SU-DHL-6 (cell line): ENCODE results near the gene TBL3.

Experiments used
- H2AFZ ChIP-seq: fragments of 200-600 bp; sonication (generic); 2 replicates; pipeline ENCODE4 v1.6.1; 2014; ENCODE audit warnings: low read depth, mild to moderate bottlenecking, moderate library complexity, mixed read lengths, antibody characterized with exemption, low read length; ENCODE audit not compliant: severe bottlenecking
- H3F3A ChIP-seq: fragments of 200-600 bp; shearing (Covaris generic); 2 replicates; pipeline ENCODE4 v1.6.0; 2016; ENCODE audit warnings: antibody characterized with exemption, mild to moderate bottlenecking; ENCODE audit not compliant: insufficient read depth
- H3K27ac ChIP-seq: fragments of 200-600 bp; sonication (generic); 2 replicates; pipeline ENCODE4 v1.5.1; 2016; ENCODE audit warnings: low read depth, mild to moderate bottlenecking, low read length, moderate library complexity, mixed read lengths
- H3K27me3 ChIP-seq: fragments of 200-600 bp; sonication (generic), shearing (Covaris generic); 2 replicates; pipeline ENCODE4 v1.6.0; 2014; ENCODE audit warnings: mild to moderate bottlenecking, low read length
- H3K36me3 ChIP-seq: fragments of 200-600 bp; sonication (generic); 2 replicates; pipeline ENCODE4 v1.6.1; 2014; ENCODE audit warnings: mild to moderate bottlenecking, low read length, mixed read lengths
- H3K4me2 ChIP-seq: fragments of 300-600, 200-600 bp; shearing (Covaris generic), sonication (generic); 2 replicates; pipeline ENCODE4 v1.6.0; 2014; ENCODE audit warnings: low read length, low read depth, mild to moderate bottlenecking; ENCODE audit not compliant: poor library complexity, severe bottlenecking
- H3K4me3 ChIP-seq: fragments of 200-600 bp; sonication (generic); 2 replicates; pipeline ENCODE4 v1.5.1; 2014; ENCODE audit warnings: antibody characterized with exemption, low read length, mild to moderate bottlenecking, mixed read lengths; ENCODE audit not compliant: insufficient read depth, poor library complexity, severe bottlenecking
- H3K79me2 ChIP-seq: fragments of 200-600 bp; sonication (generic); 2 replicates; pipeline ENCODE4 v1.6.1; 2014; ENCODE audit warnings: mild to moderate bottlenecking, low read length, moderate library complexity; ENCODE audit not compliant: insufficient read depth
- H3K9ac ChIP-seq: fragments of 200-600 bp; sonication (generic); 2 replicates; pipeline ENCODE4 v1.7.0; 2014; ENCODE audit warnings: mild to moderate bottlenecking, low read length
- H3K9me2 ChIP-seq: fragments of 200-600 bp; sonication (generic); replicated peaks from 2 replicates; pipeline ENCODE4 v1.6.1; 2014; ENCODE audit warnings: low read length; ENCODE audit not compliant: insufficient read depth
- H3K9me3 ChIP-seq: fragments of 200-600 bp; sonication (generic); 2 replicates; pipeline ENCODE4 v1.6.1; 2014; ENCODE audit warnings: low read length, mixed read lengths; ENCODE audit not compliant: insufficient read depth
- H4K20me1 ChIP-seq: fragments of 200-600 bp; sonication (generic); 2 replicates; pipeline ENCODE4 v1.6.1; 2014; ENCODE audit warnings: low read depth, mild to moderate bottlenecking, antibody characterized with exemption, low read length, moderate library complexity, mixed read lengths
- CTCF ChIP-seq: fragments of 200-600 bp; sonication (generic); IDR thresholded peaks from one replicate; pipeline ENCODE4 v1.5.1; 2017; ENCODE audit warnings: antibody characterized with exemption, mild to moderate bottlenecking, low read length, moderate library complexity; ENCODE audit not compliant: insufficient read depth, poor library complexity, severe bottlenecking
- EZH2phosphoT487 ChIP-seq: fragments of 200-600 bp; sonication (generic), shearing (Covaris generic); conservative IDR thresholded peaks from 2 replicates; pipeline ENCODE4 v1.6.1; 2018; ENCODE audit warnings: mild to moderate bottlenecking, antibody characterized with exemption, low read length, moderate library complexity, mixed read lengths

The TBL3 gene

GRCh38 chr16:2002406-2003230, 30.8 kb downstream of the TBL3 start:
- no peaks in the 10 kb centered on the region for H3K9me2 ChIP-seq
- no peaks in the 10 kb centered on the region for H3K9me3 ChIP-seq
- H2AFZ ChIP-seq: no peak overlapping the region
- TF ChIP-seq EZH2phosphoT487: no peak
- TF ChIP-seq CTCF: no peak
- H3K79me2 ChIP-seq: peaks cover 44% of the 10 kb centered on the region
- no peak overlapping the region for H3K4me2 ChIP-seq
- no peak overlapping the region for H3K4me3 ChIP-seq
- H4K20me1 ChIP-seq: no peaks in the 10 kb centered on the region; the same call in 1 of the 2 replicates
- H3F3A ChIP-seq: no peaks in the 10 kb centered on the region
- no peak overlapping the region for H3K9ac ChIP-seq
- no peaks in the 10 kb centered on the region for H3K27me3 ChIP-seq
- no peaks in the 10 kb centered on the region for H3K36me3 ChIP-seq
- no peak overlapping the region for H3K27ac ChIP-seq

- no peaks in the 10 kb centered on the region for H3K9me2 ChIP-seq
- H3K27me3 ChIP-seq: no peaks in the 10 kb centered on the region
- H4K20me1 ChIP-seq: no peaks in the 10 kb centered on the region; the same call in 1 of the 2 replicates
- peaks cover 51% of the 10 kb centered on the region for H3K79me2 ChIP-seq
- no peaks in the 10 kb centered on the region for H3K9me3 ChIP-seq
- H3K4me2 ChIP-seq: no peak overlapping the region
- no peak overlapping the region for H2AFZ ChIP-seq
- no peak overlapping the region for H3K4me3 ChIP-seq
- 0 out of 2 replicates have a peak, but pooled peaks cover under 1% of the 10 kb centered on the region for H3F3A ChIP-seq
- H3K9ac ChIP-seq: no peak overlapping the region
- TF ChIP-seq CTCF: no peak
- no peak for TF ChIP-seq EZH2phosphoT487
- no peak overlapping the region for H3K27ac ChIP-seq
- H3K36me3 ChIP-seq: no peaks in the 10 kb centered on the region
Observed at GRCh38 chr16:2003231-2003826, 31.5 kb downstream of the TBL3 start.

GRCh38 chr16:2003827-2004641, 32.2 kb downstream of the TBL3 start:
- H3K79me2 ChIP-seq: peaks cover 58% of the 10 kb centered on the region
- H3F3A ChIP-seq: 0 out of 2 replicates have a peak, but pooled peaks cover 3% of the 10 kb centered on the region
- H4K20me1 ChIP-seq: no peaks in the 10 kb centered on the region; the same call in 1 of the 2 replicates
- no peak overlapping the region for H3K4me2 ChIP-seq
- no peak overlapping the region for H3K27ac ChIP-seq
- H3K9me2 ChIP-seq: no peaks in the 10 kb centered on the region
- H3K27me3 ChIP-seq: no peaks in the 10 kb centered on the region
- no peak overlapping the region for H3K9ac ChIP-seq
- no peak overlapping the region for H2AFZ ChIP-seq
- no peaks in the 10 kb centered on the region for H3K9me3 ChIP-seq
- H3K4me3 ChIP-seq: no peak overlapping the region
- TF ChIP-seq CTCF: peak; percentile 97
- TF ChIP-seq EZH2phosphoT487: no peak
- no peaks in the 10 kb centered on the region for H3K36me3 ChIP-seq
